Panc1 (cell line): ENCODE measurements around the gene LIPF. TPM values are rescaled to one million over a fixed set of nuclear protein-coding genes. Genes with fewer than 3 reads are reported as not detected.

Experiments
- ATAC-seq: fragments of 200-7000 bp; cut with Tn5 transposase; 2 replicates; pipeline ENCODE4 v1.9.1; 2020; ENCODE audit warnings: mild to moderate bottlenecking, moderate library complexity
- BruUV-seq: library from RNA; stranded (reverse); fragments of 400-500 nt; replicated peaks from 2 replicates; lab custom pipeline; 2021; lab: Mats Ljungman, UMichigan
- CTCF ChIA-PET: fragments of 300-600 bp; sonication (Branson Sonifier 250); formaldehyde crosslinking; loops from one replicate; lab custom pipeline; 2022; ENCODE audit warnings: antibody characterized with exemption; lab: Charles Lee
- POLR2A ChIA-PET: fragments of 300-600 bp; sonication (Branson Sonifier 250); formaldehyde crosslinking; loops from one replicate; lab custom pipeline; 2022; ENCODE audit warnings: antibody characterized with exemption; lab: Charles Lee
- DNase-seq: peaks from one replicate; pipeline ENCODE4 v3.0.0-alpha.2; 2010; ENCODE audit warnings: low read depth, low spot score
- H3K27ac ChIP-seq: 2 replicates; pipeline ENCODE4 v1.5.1; 2011; ENCODE audit warnings: mild to moderate bottlenecking, low read length, inconsistent platforms
- H3K27me3 ChIP-seq: fragments of 200-500 bp; sonication (Bioruptor generic); 2 replicates; pipeline ENCODE4 v1.6.0; 2014; ENCODE audit warnings: low read length, inconsistent platforms; ENCODE audit not compliant: control insufficient read depth, insufficient read depth
- H3K36me3 ChIP-seq: fragments of 200-500 bp; sonication (Bioruptor generic); 2 replicates; pipeline ENCODE4 v1.5.1; 2014; ENCODE audit warnings: inconsistent platforms, mild to moderate bottlenecking, low read length, moderate library complexity; ENCODE audit not compliant: control insufficient read depth, insufficient read depth
- H3K4me1 ChIP-seq: 2 replicates; pipeline ENCODE4 v1.5.1; 2011; ENCODE audit warnings: inconsistent platforms, mild to moderate bottlenecking, low read length, moderate library complexity; ENCODE audit not compliant: control insufficient read depth, insufficient read depth
- H3K4me3 ChIP-seq, 2 experiments: 2 replicates each; pipeline ENCODE4 v1.5.1; 2011 to 2012; ENCODE audit warnings: low read depth in 2 of 2, low read length in 2 of 2, mild to moderate bottlenecking in 2 of 2, inconsistent platforms in 1 of 2, moderate library complexity in 1 of 2
- H3K9me3 ChIP-seq: fragments of 200-500 bp; sonication (Bioruptor generic); 2 replicates; pipeline ENCODE4 v1.5.1; 2014; ENCODE audit warnings: low read depth, mild to moderate bottlenecking, inconsistent platforms, low read length, moderate library complexity; ENCODE audit not compliant: control insufficient read depth, insufficient read depth
- CTCF ChIP-seq: fragments of 450-650 bp; IDR thresholded peaks from 2 replicates; pipeline ENCODE4 v1.5.1; 2017; ENCODE audit warnings: mild to moderate bottlenecking
- POLR2AphosphoS5 ChIP-seq: IDR thresholded peaks from 2 replicates; pipeline ENCODE4 v1.6.1; 2012; ENCODE audit warnings: mild to moderate bottlenecking, low read depth, low read length, moderate library complexity
- REST ChIP-seq, 2 experiments: IDR thresholded peaks; 2 replicates each; pipeline ENCODE4 v1.6.1; 2011 to 2012; ENCODE audit warnings: low read depth in 2 of 2, control low read depth in 1 of 2, low read length in 1 of 2, mild to moderate bottlenecking in 1 of 2, moderate library complexity in 1 of 2; ENCODE audit not compliant: insufficient read depth in 1 of 2
- SIN3A ChIP-seq: IDR thresholded peaks from 2 replicates; pipeline ENCODE4 v1.6.1; 2012; ENCODE audit warnings: low read depth, mild to moderate bottlenecking, low read length, moderate library complexity, borderline replicate concordance; ENCODE audit not compliant: insufficient read depth
- TCF7L2 ChIP-seq: IDR thresholded peaks from 2 replicates; pipeline ENCODE4 v1.6.1; 2011; ENCODE audit warnings: mild to moderate bottlenecking, low read depth, low read length, inconsistent platforms
- in situ Hi-C: cut with HindIII; loops from 2 replicates; pipeline ENCODE4 v1.10.0; 2016; ENCODE audit warnings: low sequenced_read_pairs, low pct_unique_long_range_greater_than_20kb
- intact Hi-C: fragments of 100-400 bp; cut with micrococcal nuclease; formaldehyde crosslinking; loops from one replicate; pipeline ENCODE4 v1.10.0; 2022; ENCODE audit not compliant: unreplicated experiment
- total RNA-seq: library from RNA; stranded (reverse); gene quantifications from one replicate; pipeline ENCODE4 v1.2.1, GENCODE V29; 2021; ENCODE audit not compliant: unreplicated experiment

Gene LIPF
- total RNA-seq, 1 experiment from 2014 or later, result not detected

- in situ Hi-C loops (no loop called here), intact Hi-C loops (no loop called here)
- H3K27ac ChIP-seq, result no peak overlapping the region
- CTCF ChIA-PET, result no interaction called here
- no peak overlapping the region for H3K4me3 ChIP-seq
- H3K27me3 ChIP-seq, result no peaks in the 10 kb centered on the region
- no peak for DNase-seq
- no peaks in the 10 kb centered on the region for H3K9me3 ChIP-seq
- H3K4me1 ChIP-seq, result no peaks in the 10 kb centered on the region
- no peaks in the 10 kb centered on the region; the same call in 1 of the 2 replicates for H3K36me3 ChIP-seq
- BruUV-seq, result no TSS peak
- no peak for ATAC-seq
- TF ChIP-seq TCF7L2 (no peak), POLR2AphosphoS5 (no peak), REST (IDR thresholded peaks at IDR 0.05; ENCODE audit: insufficient read depth in 1 of 2, low read depth in 2 of 2, low read length in 1 of 2) (no peak), CTCF (no peak), SIN3A (no peak)
- POLR2A ChIA-PET, result no interaction called here
These were observed 3.7 kb upstream of the LIPF start for GRCh38 chr10:88660598-88660884.

GRCh38 chr10:88661018-88661417 is 3.2 kb upstream of the LIPF start:
- ChIA-PET POLR2A (no interaction called here), CTCF (no interaction called here)
- Histone ChIP-seq H3K36me3 (no peaks in the 10 kb centered on the region; the same call in 1 of the 2 replicates), H3K4me1 (no peaks in the 10 kb centered on the region), H3K4me3 (no peak overlapping the region), H3K9me3 (no peaks in the 10 kb centered on the region), H3K27ac (no peak overlapping the region), H3K27me3 (no peaks in the 10 kb centered on the region)
- intact Hi-C loops (no loop called here), in situ Hi-C loops (no loop called here)
- ATAC-seq, result no peak
- DNase-seq, result no peak
- no peak for TF ChIP-seq SIN3A
- TF ChIP-seq REST (IDR thresholded peaks at IDR 0.05; ENCODE audit: insufficient read depth in 1 of 2, low read depth in 2 of 2, low read length in 1 of 2), result no peak
- TF ChIP-seq CTCF, result no peak
- TF ChIP-seq TCF7L2, result no peak
- no peak for TF ChIP-seq POLR2AphosphoS5
- BruUV-seq, result no TSS peak
